ENCODE measurements around the gene PSENEN. TPM values are rescaled to one million over a fixed set of nuclear protein-coding genes. Genes with fewer than 3 reads are reported as not detected.
A peak's percentile ranks its signal among the peaks of the same experiment; 100 is the strongest.

Gene PSENEN, protein sequence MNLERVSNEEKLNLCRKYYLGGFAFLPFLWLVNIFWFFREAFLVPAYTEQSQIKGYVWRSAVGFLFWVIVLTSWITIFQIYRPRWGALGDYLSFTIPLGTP
- 10 to 100 TPM; 50.7 to 53.7 TPM for total RNA-seq

DNA sequence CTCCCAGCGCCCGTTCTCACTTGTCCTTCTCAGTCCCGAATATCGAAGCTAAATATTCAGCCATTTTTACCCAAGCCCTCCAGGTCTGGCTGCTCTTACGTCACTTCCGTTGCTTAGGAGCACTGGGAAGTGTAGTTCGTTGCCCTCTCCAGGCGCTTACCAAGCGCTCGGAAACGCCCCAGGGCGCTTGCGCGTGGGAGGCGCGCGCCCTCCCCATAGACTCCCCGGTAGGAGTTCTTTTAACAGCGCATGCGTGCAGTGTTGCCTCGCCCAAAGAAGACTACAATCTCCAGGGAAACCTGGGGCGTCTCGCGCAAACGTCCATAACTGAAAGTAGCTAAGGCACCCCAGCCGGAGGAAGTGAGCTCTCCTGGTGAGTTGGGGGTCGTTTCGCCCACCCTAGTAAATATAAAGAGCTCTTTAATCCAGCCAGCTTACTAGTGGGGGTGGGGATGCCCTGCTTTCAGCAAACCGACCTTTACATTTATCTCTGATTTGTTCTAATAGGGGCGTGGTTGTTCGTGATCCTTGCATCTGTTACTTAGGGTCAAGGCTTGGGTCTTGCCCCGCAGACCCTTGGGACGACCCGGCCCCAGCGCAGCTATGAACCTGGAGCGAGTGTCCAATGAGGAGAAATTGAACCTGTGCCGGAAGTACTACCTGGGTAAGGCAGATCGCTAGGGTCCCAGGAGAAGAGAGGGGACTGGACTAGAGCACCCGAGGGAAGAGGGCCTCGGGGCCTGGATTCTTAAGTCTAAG, at the start of gene PSENEN, which contains the start of gene U2AF1L4:
TSS of gene PSENEN (plus strand) at position 324 of the 759 bp plus-strand sequence. CDS start at position 604, 280 bp downstream.
TSS of gene U2AF1L4 (minus strand) at position 91 of the 759 bp plus-strand sequence. CDS start at position 64, 27 bp downstream.
- H3K4me1 Mint-ChIP-seq (ENCODE audit: low read depth), result peaks cover 68% of the 10 kb centered on the region
- H3K9me3 Mint-ChIP-seq, result no peaks in the 10 kb centered on the region
- peak within 1 kb of the TSS; percentile 95 for H3K27ac Mint-ChIP-seq
- peak within 1 kb of the TSS; percentile 91 to 95 for H3K4me3 Mint-ChIP-seq
- peak; percentile 96 for DNase-seq
- ATAC-seq (replicated peaks in 1 of 2), result peak; percentile 55 to 56
- H3K36me3 Mint-ChIP-seq (ENCODE audit: insufficient read depth in 2 of 2), result peaks cover 6 to 12% of the 10 kb centered on the region in 2 donors
- no peaks in the 10 kb centered on the region for H3K27me3 Mint-ChIP-seq (ENCODE audit: low read depth)

DNA sequence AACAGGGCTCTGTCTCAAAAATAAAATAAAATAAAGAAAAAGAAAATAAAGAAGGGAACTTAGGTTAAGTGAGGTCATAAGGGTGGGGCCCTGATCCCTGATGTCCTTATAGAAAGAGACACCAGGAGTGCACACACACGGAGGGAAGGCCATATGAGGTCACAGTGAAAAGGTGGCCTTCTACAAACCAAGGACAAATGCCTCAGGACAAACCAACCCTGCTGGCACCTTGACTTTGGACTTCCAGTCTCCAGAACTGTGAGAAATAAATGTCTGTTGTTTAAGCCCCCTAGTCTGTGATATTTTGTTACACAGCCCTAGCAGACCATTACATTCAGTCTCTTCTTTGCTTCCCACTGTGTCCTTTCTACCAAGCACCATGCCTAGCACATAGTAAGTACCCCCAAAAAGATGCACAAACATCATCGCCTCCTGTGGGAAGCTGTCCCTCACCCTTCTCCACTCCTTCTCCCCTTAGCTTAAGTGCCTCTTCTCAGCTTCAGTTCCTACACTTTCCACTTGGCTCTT, 49.5 kb upstream of the PSENEN start:
- Mint-ChIP-seq H3K9me3 (peaks cover 0 to 2% of the 10 kb centered on the region in 2 donors), H3K4me3 (no peak overlapping the region), H3K4me1 (ENCODE audit: low read depth) (peaks cover 54% of the 10 kb centered on the region), H3K27ac (no peak overlapping the region), H3K27me3 (ENCODE audit: low read depth) (no peaks in the 10 kb centered on the region), H3K36me3 (ENCODE audit: insufficient read depth in 2 of 2) (peaks cover 1 to 4% of the 10 kb centered on the region in 2 donors)
- no peak for DNase-seq
- ATAC-seq (replicated peaks in 1 of 2), result no peak

DNA sequence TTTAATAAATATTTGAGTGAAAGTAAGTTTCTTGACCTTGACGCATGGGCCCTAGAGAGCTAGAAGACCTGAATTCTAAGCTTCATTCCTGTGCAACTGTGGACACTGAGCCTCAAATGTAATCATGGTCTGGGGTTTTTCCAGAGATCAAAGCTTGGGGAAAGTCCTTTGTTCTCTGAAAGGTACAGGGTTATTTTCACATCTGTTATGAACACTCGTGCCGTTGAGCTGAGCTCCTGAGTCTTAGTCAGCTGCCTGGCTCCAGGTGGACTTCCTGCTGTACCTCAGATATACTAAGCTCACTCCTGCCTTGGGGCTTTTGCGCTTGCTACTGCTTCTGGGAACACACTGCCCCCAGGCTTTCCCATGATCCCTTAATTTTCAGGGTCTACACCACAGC, 48.6 kb upstream of the PSENEN start:
- Mint-ChIP-seq H3K27ac (no peak overlapping the region), H3K4me3 (peak overlapping the region; percentile 56 to 58), H3K27me3 (ENCODE audit: low read depth) (no peaks in the 10 kb centered on the region), H3K4me1 (ENCODE audit: low read depth) (peaks cover 54% of the 10 kb centered on the region), H3K36me3 (ENCODE audit: insufficient read depth in 2 of 2) (peaks cover 1 to 4% of the 10 kb centered on the region in 2 donors), H3K9me3 (peaks cover 0 to 2% of the 10 kb centered on the region in 2 donors)
- ATAC-seq (replicated peaks in 1 of 2), result peak; percentile 73 to 77
- peak; percentile 51 to 67 for DNase-seq

DNA sequence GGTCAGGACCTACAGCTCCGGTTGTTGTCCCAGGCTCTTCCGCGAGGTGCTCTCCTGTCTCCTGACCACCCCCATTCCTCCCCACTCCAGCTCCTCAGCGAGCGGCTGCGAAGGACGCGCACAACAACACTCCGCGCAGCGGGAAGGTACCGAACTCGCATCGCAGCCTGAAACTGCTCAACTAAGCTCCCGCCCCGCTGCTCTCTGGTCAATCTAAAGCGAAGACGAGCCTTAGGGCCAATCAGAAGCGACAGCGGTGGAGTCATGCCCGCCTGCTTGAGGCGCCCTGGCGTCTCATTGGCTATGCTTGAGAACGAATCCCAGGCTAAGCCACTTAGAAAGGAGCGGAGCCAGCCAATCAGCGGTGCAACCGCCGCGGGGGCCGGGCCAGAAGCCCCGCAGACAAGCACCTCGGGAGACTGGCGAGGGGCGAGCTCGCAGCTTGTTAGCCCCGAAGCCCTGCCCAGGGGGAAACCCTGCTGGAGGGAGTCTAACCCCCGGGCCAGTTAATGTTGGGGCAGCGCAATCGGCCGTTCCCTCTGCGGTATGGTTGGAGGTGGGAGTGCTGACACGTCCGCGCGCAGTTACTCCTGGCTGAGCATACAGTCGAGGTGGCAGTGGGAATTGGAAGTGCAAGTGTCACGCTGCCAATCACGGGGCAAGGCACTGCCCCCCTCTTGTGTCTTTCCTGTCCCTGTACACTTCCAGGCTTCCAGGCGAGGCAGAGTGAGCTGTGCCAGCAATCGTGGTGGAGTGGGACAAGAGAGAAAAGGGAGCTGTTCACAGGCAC, 43.0 kb upstream of the PSENEN start:
- ATAC-seq (replicated peaks in 1 of 2), result peak; percentile 99
- Mint-ChIP-seq H3K36me3 (ENCODE audit: insufficient read depth in 2 of 2) (peaks cover 3% of the 10 kb centered on the region in 2 donors), H3K27ac (peak overlapping the region; percentile 92), H3K9me3 (peaks cover 0 to 2% of the 10 kb centered on the region in 2 donors), H3K27me3 (ENCODE audit: low read depth) (no peaks in the 10 kb centered on the region), H3K4me1 (ENCODE audit: low read depth) (peaks cover 31% of the 10 kb centered on the region), H3K4me3 (peak overlapping the region; percentile 94 to 97)
- DNase-seq, result peak; percentile 92 to 95

DNA sequence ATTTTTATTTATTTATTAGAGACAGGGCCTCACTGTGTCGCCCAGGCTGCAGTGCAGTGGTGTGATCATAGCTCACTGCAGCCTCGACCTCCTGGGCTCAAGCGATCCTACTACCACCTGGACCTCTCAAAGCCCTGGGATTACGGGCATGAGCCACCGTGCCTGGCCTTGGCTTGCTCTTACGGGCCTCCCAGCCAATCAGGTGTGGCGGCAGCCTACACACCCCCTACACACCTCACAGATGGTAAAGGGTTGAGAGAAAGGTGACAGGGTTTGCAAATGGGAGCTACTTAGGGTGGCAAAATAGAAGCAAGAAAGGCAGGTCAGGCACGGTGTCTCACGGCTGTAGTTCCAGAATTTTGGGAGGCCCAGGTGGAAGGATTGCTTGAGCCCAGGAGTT, 42.1 kb upstream of the PSENEN start:
- H3K9me3 Mint-ChIP-seq, result peaks cover 0 to 2% of the 10 kb centered on the region in 2 donors
- H3K27me3 Mint-ChIP-seq (ENCODE audit: low read depth), result no peaks in the 10 kb centered on the region
- H3K4me3 Mint-ChIP-seq, result peak overlapping the region in 1 of 2 donors; percentile 94
- H3K27ac Mint-ChIP-seq, result no peak overlapping the region
- peaks cover 3% of the 10 kb centered on the region in 2 donors for H3K36me3 Mint-ChIP-seq (ENCODE audit: insufficient read depth in 2 of 2)
- H3K4me1 Mint-ChIP-seq (ENCODE audit: low read depth), result peaks cover 25% of the 10 kb centered on the region
- no peak for ATAC-seq (replicated peaks in 1 of 2)
- DNase-seq, result no peak

DNA sequence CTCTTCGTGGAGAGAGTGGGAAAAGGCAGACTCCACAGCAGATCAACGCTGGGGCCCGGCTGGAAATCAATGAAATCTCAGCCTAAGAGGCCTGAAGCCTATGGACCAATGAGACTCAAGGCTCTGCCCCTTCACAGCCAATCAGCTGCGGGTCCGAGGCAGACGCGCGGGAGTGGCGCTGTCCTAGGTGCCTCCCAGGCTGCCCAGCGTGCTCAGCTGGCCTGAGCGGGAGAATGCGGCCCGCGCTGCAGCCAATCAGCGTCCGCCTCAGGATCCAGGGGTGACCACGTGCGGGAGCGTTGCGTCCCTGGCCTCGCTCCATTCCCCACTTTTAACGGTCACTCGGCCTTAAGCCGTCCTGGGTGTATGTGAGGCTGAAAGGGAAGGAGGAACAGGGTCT, 41.2 kb upstream of the PSENEN start, which contains the start of gene ZBTB32:
TSS of gene ZBTB32 (plus strand) at position 341 of the 400 bp plus-strand sequence. CDS start 10,069 bp downstream, outside the sequence.
- peaks cover 24% of the 10 kb centered on the region for H3K4me1 Mint-ChIP-seq (ENCODE audit: low read depth)
- DNase-seq (peak in 1 of 2 donors; percentile 36), ATAC-seq (replicated peaks in 1 of 2) (no peak)
- H3K27me3 Mint-ChIP-seq (ENCODE audit: low read depth), result no peaks in the 10 kb centered on the region
- no peak within 1 kb of the TSS for H3K27ac Mint-ChIP-seq
- H3K4me3 Mint-ChIP-seq, result no peak within 1 kb of the TSS
- peaks cover 3% of the 10 kb centered on the region in 2 donors for H3K36me3 Mint-ChIP-seq (ENCODE audit: insufficient read depth in 2 of 2)
- H3K9me3 Mint-ChIP-seq, result peaks cover 0 to 2% of the 10 kb centered on the region in 2 donors

DNA sequence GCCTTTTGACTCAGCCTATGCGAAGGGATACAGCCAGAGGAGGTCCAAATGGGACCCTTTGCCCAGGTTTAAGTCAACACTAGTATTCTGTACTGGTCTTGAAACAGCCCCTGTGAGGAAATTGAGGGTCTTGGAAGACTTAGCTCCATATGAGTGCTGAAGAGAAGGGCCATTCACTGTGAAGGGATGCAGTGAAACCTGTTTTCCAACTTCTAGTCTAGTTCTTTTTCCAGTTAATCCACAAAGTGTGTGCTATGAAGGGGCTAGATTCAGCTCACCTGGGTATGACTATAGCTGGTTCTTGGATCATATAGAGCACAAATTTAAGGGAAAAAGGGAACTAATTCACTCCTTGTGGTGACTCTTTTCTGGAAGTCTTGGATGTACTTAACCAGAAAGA, 37.1 kb upstream of the PSENEN start:
- no peak for DNase-seq
- H3K36me3 Mint-ChIP-seq (ENCODE audit: insufficient read depth in 2 of 2), result peaks cover 1 to 2% of the 10 kb centered on the region in 2 donors
- no peak overlapping the region for H3K4me3 Mint-ChIP-seq
- no peaks in the 10 kb centered on the region for H3K9me3 Mint-ChIP-seq
- no peak overlapping the region for H3K27ac Mint-ChIP-seq
- no peaks in the 10 kb centered on the region for H3K27me3 Mint-ChIP-seq (ENCODE audit: low read depth)
- H3K4me1 Mint-ChIP-seq (ENCODE audit: low read depth), result peaks cover 43% of the 10 kb centered on the region
- ATAC-seq (replicated peaks in 1 of 2), result no peak

DNA sequence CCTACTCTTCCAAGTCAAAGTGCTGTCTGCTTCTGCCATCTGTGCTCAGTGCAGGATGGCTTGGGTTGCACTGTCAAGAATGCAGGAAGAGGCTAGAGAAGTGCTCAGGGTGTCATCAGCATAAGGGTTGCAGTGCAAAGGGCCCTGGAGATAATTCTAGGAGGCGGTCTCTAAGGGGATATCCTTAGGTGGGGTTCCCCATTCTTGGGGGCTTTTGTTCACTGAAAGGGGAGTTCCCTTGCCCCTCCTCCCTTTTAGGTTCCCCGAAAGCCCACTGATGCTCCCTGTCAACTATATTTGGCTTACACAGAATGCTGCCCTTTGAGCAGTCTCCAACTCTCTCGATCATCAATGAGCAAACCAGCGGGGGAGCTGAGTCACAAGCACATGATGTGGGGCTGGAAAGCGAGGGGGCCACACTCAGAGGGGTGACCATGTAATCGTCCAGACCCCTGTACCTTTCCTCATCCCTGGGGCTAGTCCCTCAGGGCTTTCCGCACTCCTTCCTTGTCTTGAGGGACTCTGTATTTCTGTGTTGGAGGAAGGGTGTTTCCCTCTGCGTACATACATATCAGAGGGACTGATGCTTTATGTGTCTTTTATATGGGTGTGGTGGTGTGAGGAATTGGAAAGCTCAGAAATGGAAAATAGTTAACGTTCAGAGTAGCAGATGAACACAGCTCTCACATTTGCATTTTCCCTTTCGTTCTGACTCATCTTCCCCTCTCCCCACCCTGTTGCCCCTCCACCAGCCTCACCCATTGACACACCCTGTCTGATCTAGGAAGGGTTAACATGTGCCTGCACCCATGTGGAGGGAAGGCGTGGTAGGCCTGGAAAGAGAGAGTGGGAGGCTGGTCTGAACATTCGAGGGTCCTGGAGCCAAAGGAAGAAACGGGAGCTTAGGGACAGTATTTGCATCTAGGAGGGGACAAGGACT, 34.4 kb upstream of the PSENEN start:
- H3K9me3 Mint-ChIP-seq, result no peaks in the 10 kb centered on the region
- peak overlapping the region; percentile 72 to 89 for H3K4me3 Mint-ChIP-seq
- peaks cover 14 to 17% of the 10 kb centered on the region in 2 donors for H3K36me3 Mint-ChIP-seq (ENCODE audit: insufficient read depth in 2 of 2)
- peaks cover 60% of the 10 kb centered on the region for H3K4me1 Mint-ChIP-seq (ENCODE audit: low read depth)
- ATAC-seq (replicated peaks in 1 of 2) (peak; percentile 57 to 60), DNase-seq (peak; percentile 78 to 86)
- no peaks in the 10 kb centered on the region for H3K27me3 Mint-ChIP-seq (ENCODE audit: low read depth)
- peak overlapping the region; percentile 94 for H3K27ac Mint-ChIP-seq

DNA sequence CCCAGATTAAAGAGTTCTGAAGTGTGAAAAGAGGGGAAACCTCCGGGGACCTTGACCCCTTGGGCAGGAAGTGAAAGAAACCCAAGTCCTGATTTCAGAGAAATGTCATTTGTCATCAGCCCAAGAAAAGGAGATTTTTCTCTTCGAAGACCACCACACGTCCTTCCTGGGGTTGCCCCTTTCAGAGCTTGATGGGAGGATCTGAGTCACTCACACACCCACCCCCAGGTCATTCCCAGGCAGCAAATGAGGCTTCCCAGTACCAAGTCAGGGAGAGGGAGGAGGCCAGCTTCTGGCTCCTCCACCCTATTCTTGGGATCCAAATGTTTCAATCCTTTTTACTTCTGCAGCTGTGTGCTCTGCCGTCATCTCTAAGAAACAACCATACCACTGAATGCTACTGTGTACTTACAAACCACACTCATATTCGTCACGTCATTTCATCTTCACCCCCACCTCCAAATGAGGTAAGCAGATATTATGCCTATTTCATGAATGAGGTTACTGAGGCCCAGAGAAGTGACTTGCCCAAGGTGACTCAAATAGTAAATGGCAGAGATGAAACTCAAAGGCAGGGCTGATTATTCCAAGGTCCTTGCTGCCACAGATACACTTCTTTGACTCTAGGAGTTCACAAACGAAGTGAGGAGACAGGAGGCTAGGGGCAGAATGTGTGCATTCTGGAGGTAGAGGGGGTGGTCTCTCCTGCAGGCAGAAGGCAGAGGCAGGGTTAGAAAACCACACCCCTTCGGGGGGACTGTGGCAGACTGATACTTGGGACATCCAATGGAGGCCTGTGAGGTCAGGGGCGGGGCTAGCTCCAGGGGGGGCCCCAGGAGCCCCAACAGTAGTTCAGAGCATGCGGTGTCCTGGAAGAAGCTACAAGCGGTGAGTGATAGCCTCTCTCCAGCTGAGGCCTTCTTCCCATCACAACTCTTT, 32.6 kb upstream of the PSENEN start:
- Mint-ChIP-seq H3K27me3 (ENCODE audit: low read depth) (no peaks in the 10 kb centered on the region), H3K27ac (peak overlapping the region; percentile 94), H3K4me1 (ENCODE audit: low read depth) (peaks cover 60% of the 10 kb centered on the region), H3K36me3 (ENCODE audit: insufficient read depth in 2 of 2) (peaks cover 20 to 24% of the 10 kb centered on the region in 2 donors), H3K9me3 (no peaks in the 10 kb centered on the region), H3K4me3 (peak overlapping the region; percentile 89)
- DNase-seq (peak; percentile 85 to 86), ATAC-seq (replicated peaks in 1 of 2) (peak; percentile 45 to 46)

DNA sequence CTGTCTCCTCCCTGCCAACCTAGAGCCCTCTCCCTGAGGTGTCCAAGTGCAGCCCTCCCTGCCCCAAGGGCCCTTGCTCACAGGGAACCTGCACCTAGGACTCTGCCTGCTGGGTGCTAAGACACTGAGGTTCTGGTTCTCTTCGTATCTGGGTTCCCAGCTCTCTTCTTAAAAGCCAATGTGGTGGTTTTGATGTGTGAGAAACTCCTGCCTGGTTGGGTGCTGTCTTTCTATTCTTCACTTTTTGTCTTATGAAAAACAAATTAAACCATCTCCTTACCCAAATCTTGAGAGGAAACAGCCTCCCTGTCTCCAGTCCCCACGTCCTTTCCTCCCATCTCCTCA, 32.0 kb upstream of the PSENEN start:
- peak overlapping the region; percentile 89 for H3K4me3 Mint-ChIP-seq
- no peaks in the 10 kb centered on the region for H3K9me3 Mint-ChIP-seq
- peak overlapping the region; percentile 94 for H3K27ac Mint-ChIP-seq
- H3K4me1 Mint-ChIP-seq (ENCODE audit: low read depth), result peaks cover 60% of the 10 kb centered on the region
- no peaks in the 10 kb centered on the region for H3K27me3 Mint-ChIP-seq (ENCODE audit: low read depth)
- DNase-seq (no peak), ATAC-seq (replicated peaks in 1 of 2) (no peak)
- H3K36me3 Mint-ChIP-seq (ENCODE audit: insufficient read depth in 2 of 2), result peaks cover 20 to 24% of the 10 kb centered on the region in 2 donors

DNA sequence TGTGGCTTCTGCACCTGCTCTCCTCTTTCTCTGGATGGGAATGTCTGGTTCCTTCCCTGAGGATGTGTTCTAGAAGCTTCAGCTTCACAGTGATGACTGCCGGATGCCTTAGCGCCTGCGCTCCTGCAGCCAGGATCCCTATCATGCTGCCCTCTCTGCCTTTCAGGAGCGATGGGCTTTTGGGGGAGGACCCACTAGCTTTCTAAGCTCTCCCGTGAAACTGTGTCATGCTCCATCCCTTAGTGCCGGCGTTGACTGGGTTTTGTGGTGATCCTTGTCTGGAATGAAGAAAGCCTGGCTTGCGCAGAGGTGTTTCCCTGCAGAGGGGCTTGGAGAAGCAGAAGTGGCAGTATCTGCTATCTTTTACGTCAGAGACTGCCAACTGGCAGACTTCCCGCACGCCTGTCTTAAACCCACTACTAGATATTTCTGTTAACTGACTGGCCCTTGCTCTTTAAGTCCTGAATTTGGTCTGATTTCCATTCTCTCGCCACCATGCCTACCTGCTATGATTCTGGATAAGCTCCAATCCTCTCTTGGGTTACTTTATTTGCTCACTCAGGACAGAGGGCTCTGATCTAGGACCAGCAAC, 31.5 kb upstream of the PSENEN start:
- no peak for ATAC-seq (replicated peaks in 1 of 2)
- Mint-ChIP-seq H3K9me3 (no peaks in the 10 kb centered on the region), H3K36me3 (ENCODE audit: insufficient read depth in 2 of 2) (peaks cover 21 to 24% of the 10 kb centered on the region in 2 donors), H3K27me3 (ENCODE audit: low read depth) (no peaks in the 10 kb centered on the region), H3K4me1 (ENCODE audit: low read depth) (peaks cover 55% of the 10 kb centered on the region), H3K4me3 (peak overlapping the region; percentile 89), H3K27ac (peak overlapping the region; percentile 94)
- no peak for DNase-seq

All from activated T-cell treated with anti-CD3 and anti-CD28 coated beads, Interleukin-2, amount 50 U/mL, for 72 hours (primary cell).